GM12865 (cell line): ENCODE measurements around the gene EFNA1.

ENCODE experiments used
- DNase-seq: peaks from one replicate; pipeline ENCODE4 v3.0.0; 2010; ENCODE audit warnings: low read depth
- H3K4me3 ChIP-seq: 2 replicates; pipeline ENCODE4 v1.5.1; 2011; ENCODE audit warnings: mild to moderate bottlenecking, low read depth, low read length, control low read depth
- CTCF ChIP-seq: IDR thresholded peaks from 2 replicates; pipeline ENCODE4 v1.5.1; 2011; ENCODE audit warnings: low read length, control low read depth, low read depth, inconsistent platforms; ENCODE audit not compliant: insufficient read depth; ENCODE audit errors: missing control alignments

The EFNA1 gene

GRCh38 chr1:155124503-155125463, 2.9 kb upstream of the EFNA1 start:
- no peak overlapping the region for H3K4me3 ChIP-seq
- no peak for DNase-seq
- TF ChIP-seq CTCF: no peak

GRCh38 chr1:155125511-155125945, 2.1 kb upstream of the EFNA1 start:
- no peak for TF ChIP-seq CTCF
- H3K4me3 ChIP-seq: no peak overlapping the region
- no peak for DNase-seq

DNA sequence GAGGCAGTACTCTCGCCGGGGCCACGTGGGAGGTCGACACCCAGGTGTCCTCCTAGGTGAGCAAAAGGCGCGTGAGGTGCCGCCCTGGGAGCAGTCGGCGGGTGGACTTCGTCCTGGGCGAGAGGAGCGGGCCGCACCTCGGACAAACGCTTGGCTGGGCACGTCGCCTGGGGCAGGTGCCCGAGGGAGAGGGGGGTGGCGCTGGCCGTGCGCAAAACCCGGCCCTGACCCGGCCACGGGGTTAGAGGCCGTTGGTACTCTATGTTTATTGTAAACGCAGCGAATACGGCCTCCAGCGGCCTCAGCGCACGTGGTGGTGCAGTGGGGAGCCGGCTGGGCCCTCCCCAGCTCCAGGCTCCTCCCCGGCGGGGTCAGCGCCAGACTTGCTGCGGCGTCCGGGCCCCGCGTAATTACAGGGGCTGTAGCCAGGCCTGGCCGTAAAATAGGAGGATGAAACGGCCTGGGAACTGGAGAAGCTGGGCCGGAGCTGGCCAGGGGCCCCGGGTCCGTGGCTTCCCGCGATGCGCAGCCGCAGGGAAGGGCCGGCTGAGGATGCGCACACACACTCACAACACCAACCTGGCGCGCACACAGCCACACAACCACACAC, 1.6 kb upstream of the EFNA1 start:
- no peak for DNase-seq
- H3K4me3 ChIP-seq: no peak overlapping the region
- no peak for TF ChIP-seq CTCF

- H3K4me3 ChIP-seq: no peak overlapping the region
- DNase-seq: peak; percentile 46
- no peak for TF ChIP-seq CTCF
Observed at GRCh38 chr1:155126556-155127104, 1.0 kb upstream of the EFNA1 start.

GRCh38 chr1:155127967-155128754, 485 bp downstream of the EFNA1 start:
- no peak for DNase-seq
- TF ChIP-seq CTCF: no peak

DNA sequence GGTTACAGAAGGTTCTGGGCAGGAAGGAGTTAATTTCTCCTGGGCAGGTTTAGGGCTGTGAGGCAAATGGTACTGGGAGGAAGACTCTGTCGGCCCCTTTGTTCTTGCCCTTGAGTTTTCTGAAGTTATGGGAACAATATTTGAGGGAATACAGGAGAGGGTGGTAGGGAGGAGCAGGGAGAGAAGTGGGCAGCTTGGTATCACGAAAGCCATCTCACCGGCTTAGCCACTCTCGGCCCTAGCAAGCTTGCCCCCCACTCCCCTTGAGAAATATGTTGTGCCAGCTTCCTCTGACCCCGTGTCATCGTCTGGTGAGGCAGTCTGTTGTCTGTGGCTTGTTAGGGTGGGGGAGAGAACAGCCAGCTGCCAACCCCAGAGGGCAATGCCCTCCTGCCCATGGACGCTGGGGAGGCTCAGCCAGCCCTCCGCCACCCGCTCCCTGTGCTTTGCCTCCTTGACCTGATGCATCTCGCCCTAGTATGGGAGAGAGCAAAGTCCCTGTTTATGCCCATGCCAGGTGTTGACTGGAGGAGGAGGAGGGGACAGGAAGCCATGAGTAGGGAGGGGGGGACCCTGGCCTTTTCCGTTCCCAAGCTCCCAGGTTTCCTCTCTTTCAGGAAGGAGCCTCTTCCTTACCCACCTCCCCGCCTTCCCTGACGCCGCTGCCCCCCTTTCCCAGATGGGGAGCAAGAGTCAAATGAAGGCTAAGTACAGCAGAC, 1.2 kb downstream of the EFNA1 start:
- no peak for DNase-seq
- TF ChIP-seq CTCF: no peak

More at GRCh38 chr1:155127967-155128754, 485 bp downstream of the EFNA1 start:
- H3K4me3 ChIP-seq: no peak overlapping the region

More for the DNA sequence above, 1.2 kb downstream of the EFNA1 start:
- no peak overlapping the region for H3K4me3 ChIP-seq
